Stimulated activated CD4-positive, alpha-beta T cell treated with anti-CD3 and anti-CD28 coated beads, Interleukin-15, amount 100 ng/mL, for 1 hour (primary cell): ENCODE results near the gene SMC5.
"Not testable (repeated sequence)": the region's sequence is repeated elsewhere in the genome, so short reads cannot be mapped to it uniquely, and the experiment has no call there.

Experiments used
- DNase-seq, 2 donors: peaks; one replicate each; pipeline ENCODE4 v3.0.0-alpha.2; 2020; ENCODE audit warnings: low read depth in 1 of 2, low spot score in 1 of 2

The SMC5 gene

GRCh38 chr9:70262948-70263347 lies 4.2 kb downstream of the SMC5 start:
- DNase-seq = no peak

- no peak for DNase-seq
These were observed 4.6 kb downstream of the SMC5 start for GRCh38 chr9:70263421-70263820.

- DNase-seq = no peak
These were observed 19.5 kb downstream of the SMC5 start for GRCh38 chr9:70278305-70278704.

GRCh38 chr9:70283848-70284247 lies 25.1 kb downstream of the SMC5 start:
- DNase-seq = no peak

GRCh38 chr9:70285246-70285645 lies 26.5 kb downstream of the SMC5 start:
- DNase-seq = no peak

GRCh38 chr9:70285981-70286598 lies 27.3 kb downstream of the SMC5 start:
- no peak for DNase-seq

- DNase-seq = no peak
These were observed 31.8 kb downstream of the SMC5 start for GRCh38 chr9:70290626-70291025.

GRCh38 chr9:70291446-70291845 lies 32.7 kb downstream of the SMC5 start:
- DNase-seq = no peak

- no peak for DNase-seq
These were observed 33.5 kb downstream of the SMC5 start for GRCh38 chr9:70292253-70292652.

- no peak for DNase-seq
These were observed 34.4 kb downstream of the SMC5 start for GRCh38 chr9:70293214-70293613.

GRCh38 chr9:70297141-70297540 lies 38.4 kb downstream of the SMC5 start:
- no peak for DNase-seq

- no peak for DNase-seq
These were observed 39.5 kb downstream of the SMC5 start for GRCh38 chr9:70298245-70298771.

- no peak for DNase-seq
These were observed 44.5 kb downstream of the SMC5 start for GRCh38 chr9:70303268-70303667.

GRCh38 chr9:70304810-70305209 lies 46.0 kb downstream of the SMC5 start:
- DNase-seq = no peak

- no peak for DNase-seq
These were observed 56.6 kb downstream of the SMC5 start for GRCh38 chr9:70315389-70315788.

GRCh38 chr9:70318002-70318401 lies 59.2 kb downstream of the SMC5 start:
- DNase-seq = no peak

- DNase-seq = no peak
These were observed 63.3 kb downstream of the SMC5 start for GRCh38 chr9:70322096-70322495.

- DNase-seq = no peak
These were observed 66.2 kb downstream of the SMC5 start for GRCh38 chr9:70324963-70325362.

- not testable (repeated sequence) for DNase-seq
These were observed 69.8 kb downstream of the SMC5 start for GRCh38 chr9:70328625-70329024.

GRCh38 chr9:70340572-70340971 lies 81.8 kb downstream of the SMC5 start:
- no peak for DNase-seq

GRCh38 chr9:70347046-70347445 lies 88.3 kb downstream of the SMC5 start:
- DNase-seq = no peak

- DNase-seq = no peak
These were observed 93.6 kb downstream of the SMC5 start for GRCh38 chr9:70352356-70352755.

GRCh38 chr9:70352802-70353201 lies 94.0 kb downstream of the SMC5 start:
- no peak for DNase-seq
